DOHH2 (cell line): Measurements from ENCODE around the gene UBE2I.

Source experiments
- H3F3A ChIP-seq: fragments of 200-600 bp; sonication (generic), shearing (Covaris generic); 2 replicates; pipeline ENCODE4 v1.6.0; 2016; ENCODE audit warnings: antibody characterized with exemption, mild to moderate bottlenecking; ENCODE audit not compliant: control insufficient read depth, insufficient read depth
- H3K27ac ChIP-seq: fragments of 200-600 bp; sonication (generic); 2 replicates; pipeline ENCODE4 v1.5.1; 2014; ENCODE audit warnings: low read depth, mild to moderate bottlenecking, low read length, moderate library complexity
- H3K27me3 ChIP-seq: fragments of 200-600 bp; sonication (generic); 2 replicates; pipeline ENCODE4 v1.6.1; 2014; ENCODE audit warnings: mild to moderate bottlenecking, low read length, mixed read lengths; ENCODE audit not compliant: control insufficient read depth
- H3K36me3 ChIP-seq: fragments of 200-600 bp; sonication (generic); 2 replicates; pipeline ENCODE4 v1.6.1; 2014; ENCODE audit warnings: mild to moderate bottlenecking, low read length, moderate library complexity, mixed read lengths; ENCODE audit not compliant: control insufficient read depth
- H3K4me1 ChIP-seq: fragments of 200-600 bp; sonication (generic); 2 replicates; pipeline ENCODE4 v1.6.1; 2014; ENCODE audit warnings: mild to moderate bottlenecking, low read length, mixed read lengths; ENCODE audit not compliant: control insufficient read depth
- H3K4me2 ChIP-seq: fragments of 200-600 bp; sonication (generic); 2 replicates; pipeline ENCODE4 v1.6.0; 2014; ENCODE audit warnings: mild to moderate bottlenecking, low read length, moderate library complexity
- H3K4me3 ChIP-seq: fragments of 200-600 bp; sonication (generic); 2 replicates; pipeline ENCODE4 v1.5.1; 2014; ENCODE audit warnings: mild to moderate bottlenecking, low read length, mixed read lengths
- H3K79me2 ChIP-seq: fragments of 200-600 bp; sonication (generic); 2 replicates; pipeline ENCODE4 v1.6.1; 2014; ENCODE audit warnings: mild to moderate bottlenecking, low read length, mixed read lengths; ENCODE audit not compliant: control insufficient read depth
- H3K9me2 ChIP-seq: fragments of 200-600 bp; sonication (generic); replicated peaks from 2 replicates; pipeline ENCODE4 v1.6.1; 2014; ENCODE audit warnings: mild to moderate bottlenecking, low read length, mixed read lengths; ENCODE audit not compliant: control insufficient read depth
- H3K9me3 ChIP-seq: fragments of 200-600 bp; sonication (generic); 2 replicates; pipeline ENCODE4 v1.6.1; 2014; ENCODE audit warnings: antibody characterized with exemption, low read length, mixed read lengths; ENCODE audit not compliant: control insufficient read depth, insufficient read depth
- H4K20me1 ChIP-seq: fragments of 200-600 bp; sonication (generic); 2 replicates; pipeline ENCODE4 v1.6.0; 2014; ENCODE audit warnings: low read depth, mild to moderate bottlenecking, antibody characterized with exemption, low read length, moderate library complexity; ENCODE audit not compliant: control insufficient read depth, insufficient read depth
- CTCF ChIP-seq: fragments of 200-600 bp; sonication (generic); IDR thresholded peaks from one replicate; pipeline ENCODE4 v1.5.1; 2014; ENCODE audit warnings: antibody characterized with exemption, mild to moderate bottlenecking, low read depth, low read length; ENCODE audit not compliant: poor library complexity, severe bottlenecking
- EZH2phosphoT487 ChIP-seq: fragments of 200-600 bp; sonication (generic); IDR thresholded peaks from 2 replicates; pipeline ENCODE4 v1.6.1; 2017; ENCODE audit warnings: borderline replicate concordance, mild to moderate bottlenecking, antibody characterized with exemption, low read length, moderate library complexity, mixed read lengths

UBE2I gene

GRCh38 chr16:1372292-1372950, 63.0 kb downstream of the UBE2I start:
- H3K27me3 ChIP-seq: no peaks in the 10 kb centered on the region
- no peaks in the 10 kb centered on the region for H3K36me3 ChIP-seq
- no peaks in the 10 kb centered on the region for H3K4me1 ChIP-seq

GRCh38 chr16:1374418-1375297, 65.2 kb downstream of the UBE2I start:
- TF ChIP-seq CTCF (no peak), EZH2phosphoT487 (no peak)
- peaks cover 8% of the 10 kb centered on the region for H3K4me1 ChIP-seq
- no peaks in the 10 kb centered on the region for H3K27me3 ChIP-seq

More at GRCh38 chr16:1372292-1372950, 63.0 kb downstream of the UBE2I start:
- TF ChIP-seq EZH2phosphoT487 (no peak), CTCF (no peak)
- Histone ChIP-seq H4K20me1 (no peaks in the 10 kb centered on the region), H3K4me3 (no peak overlapping the region), H3K9me2 (no peaks in the 10 kb centered on the region), H3F3A (no peaks in the 10 kb centered on the region), H3K9me3 (no peaks in the 10 kb centered on the region), H3K4me2 (no peak overlapping the region), H3K79me2 (no peaks in the 10 kb centered on the region), H3K27ac (no peak overlapping the region)

GRCh38 chr16:1375298-1375640, 65.8 kb downstream of the UBE2I start:
- no peaks in the 10 kb centered on the region for H3K79me2 ChIP-seq
- peaks cover 14% of the 10 kb centered on the region for H3K4me1 ChIP-seq
- no peaks in the 10 kb centered on the region for H3K27me3 ChIP-seq
- no peaks in the 10 kb centered on the region for H3F3A ChIP-seq
- H4K20me1 ChIP-seq: no peaks in the 10 kb centered on the region
- no peak for TF ChIP-seq EZH2phosphoT487
- TF ChIP-seq CTCF: no peak
- H3K9me3 ChIP-seq: no peaks in the 10 kb centered on the region
- no peaks in the 10 kb centered on the region for H3K36me3 ChIP-seq
- H3K27ac ChIP-seq: no peak overlapping the region
- H3K4me2 ChIP-seq: no peak overlapping the region
- H3K4me3 ChIP-seq: no peak overlapping the region
- H3K9me2 ChIP-seq: no peaks in the 10 kb centered on the region

More at GRCh38 chr16:1374418-1375297, 65.2 kb downstream of the UBE2I start:
- Histone ChIP-seq H3K27ac (no peak overlapping the region), H4K20me1 (no peaks in the 10 kb centered on the region), H3F3A (no peaks in the 10 kb centered on the region), H3K9me2 (no peaks in the 10 kb centered on the region), H3K36me3 (no peaks in the 10 kb centered on the region), H3K9me3 (no peaks in the 10 kb centered on the region), H3K4me3 (no peak overlapping the region), H3K79me2 (no peaks in the 10 kb centered on the region), H3K4me2 (no peak overlapping the region)
